K562 (cell line): ENCODE results near the gene MAD1L1. TPM values are rescaled to one million over a fixed set of nuclear protein-coding genes. Genes with fewer than 3 reads are reported as not detected.

Experiments
- ARHGAP35 ChIP-seq: fragments of 450-650 bp; IDR thresholded peaks from 2 replicates; pipeline ENCODE4 v1.6.1; 2018; ENCODE audit not compliant: partially characterized antibody
- CEBPG ChIP-seq, 3 experiments: fragments of 200-800 bp in 1 of 3; sonication (Bioruptor generic) in 1 of 3; sonication (generic) in 1 of 3; formaldehyde crosslinking in 1 of 3; IDR thresholded peaks in 2 of 3; conservative IDR thresholded peaks in 1 of 3; 2 replicates each; pipeline versions ENCODE4 v1.6.1 to v1.8.0; 2016 to 2022; ENCODE audit warnings: missing compliant biosample characterization in 2 of 3, missing genetic modification characterization in 2 of 3, mild to moderate bottlenecking in 1 of 3, missing genetic modification reagents in 1 of 3
- E2F5 ChIP-seq: sonication (generic); formaldehyde crosslinking; IDR thresholded peaks from 2 replicates; pipeline ENCODE4 v1.8.0; 2022; ENCODE audit warnings: mild to moderate bottlenecking, missing genetic modification reagents
- ELF1 ChIP-seq: fragments of 200-800 bp; sonication (Bioruptor generic); IDR thresholded peaks from 2 replicates; pipeline ENCODE4 v1.6.1; 2016; ENCODE audit warnings: missing genetic modification characterization, missing compliant biosample characterization
- GTF3C2 ChIP-seq: IDR thresholded peaks from 3 replicates; pipeline ENCODE4 v1.6.1; 2011; ENCODE audit warnings: borderline replicate concordance, mild to moderate bottlenecking, moderate library complexity; ENCODE audit not compliant: insufficient read length; ENCODE audit errors: extremely low read depth
- HMG20B ChIP-seq: fragments of 250-450 bp; sonication (Bioruptor Pico); IDR thresholded peaks from 2 replicates; pipeline ENCODE4 v1.5.0; 2021; ENCODE audit warnings: mild to moderate bottlenecking
- JUNB ChIP-seq: fragments of 450-650 bp; formaldehyde crosslinking; conservative IDR thresholded peaks from 2 replicates; pipeline ENCODE4 v1.4.0; 2020; ENCODE audit warnings: mild to moderate bottlenecking
- KLF16 ChIP-seq: IDR thresholded peaks from 2 replicates; pipeline ENCODE4 v1.6.1; 2016; ENCODE audit warnings: antibody characterized with exemption
- LEF1 ChIP-seq: fragments of 450-650 bp; IDR thresholded peaks from 2 replicates; pipeline ENCODE4 v1.6.1; 2016; ENCODE audit warnings: mild to moderate bottlenecking
- MYC ChIP-seq, 2 experiments: fragments of 250-450 bp in 1 of 2; sonication (Bioruptor Pico) in 1 of 2; IDR thresholded peaks; 2 replicates each; pipeline versions ENCODE4 v1.5.1 to v1.6.1; 2012 to 2021; ENCODE audit warnings: low read depth in 2 of 2, borderline replicate concordance in 1 of 2, improper control_type of control experiment in 1 of 2, low read length in 1 of 2, mild to moderate bottlenecking in 1 of 2, moderate library complexity in 1 of 2
- POLR3A ChIP-seq: IDR thresholded peaks from 2 replicates; pipeline ENCODE4 v1.6.1; 2011; ENCODE audit warnings: borderline replicate concordance, mild to moderate bottlenecking, moderate library complexity; ENCODE audit not compliant: insufficient read length, insufficient read depth; ENCODE audit errors: extremely low read depth
- SETDB1 ChIP-seq: IDR thresholded peaks from one replicate; pipeline ENCODE4 v1.6.1; 2012; ENCODE audit warnings: low read length, control low read depth, inconsistent platforms
- ZNF146 ChIP-seq: IDR thresholded peaks from one replicate; pipeline ENCODE4 v1.6.1; 2018; ENCODE audit warnings: missing compliant biosample characterization; ENCODE audit not compliant: unreplicated experiment
- ZNF408 ChIP-seq: fragments of 250-450 bp; sonication (Bioruptor Pico); IDR thresholded peaks from 2 replicates; pipeline ENCODE4 v1.4.0; 2020; ENCODE audit warnings: low read depth, mild to moderate bottlenecking, moderate library complexity
- ZNF583 ChIP-seq: fragments of 250-450 bp; sonication (Bioruptor Pico); IDR thresholded peaks from 2 replicates; pipeline ENCODE4 v1.4.0; 2020
- polyA plus RNA-seq, 8 experiments: library from polyadenylated mRNA; depleted of rRNA in 4 of 8; stranded (reverse) in 5 of 8; unstranded in 3 of 8; fragments of >200 nt; fragmentation: Nextera tagmentation in 2 of 8; fragmentation: Illumina TruSeq in 1 of 8; extraction: Ambion mirVana in 2 of 8; extraction: Trizol in 1 of 8; gene quantifications; 2 replicates each; pipeline versions ENCODE4 v1.2.1 to v1.2.3, GENCODE V29; 2011 to 2014; ENCODE audit warnings: inconsistent platforms in 1 of 8, missing spikeins in 1 of 8
- total RNA-seq, 7 experiments: library from RNA; depleted of rRNA in 6 of 7; stranded (reverse); fragments of >200 nt in 6 of 7; fragmentation: Illumina TruSeq in 2 of 7; extraction: Trizol in 2 of 7; gene quantifications; 2 replicates each; pipeline versions ENCODE4 v1.2.1 to v1.2.3, GENCODE V29; 2011 to 2021; ENCODE audit warnings: low replicate concordance in 1 of 7
- TF ChIP-seq, protein P1 (sequence below): sonication (generic); formaldehyde crosslinking; IDR thresholded peaks from 2 replicates; pipeline ENCODE4 v1.5.0; 2020; ENCODE audit warnings: missing genetic modification reagents
- TF ChIP-seq, protein P2 (sequence below): fragments of 450-650 bp; IDR thresholded peaks from one replicate; pipeline ENCODE4 v1.6.1; 2018; ENCODE audit warnings: mild to moderate bottlenecking, moderate library complexity; ENCODE audit not compliant: partially characterized antibody
- TF ChIP-seq, protein P3 (sequence below), 2 experiments: IDR thresholded peaks; 2 replicates each; pipeline ENCODE4 v1.6.1; 2011; ENCODE audit warnings: borderline replicate concordance in 1 of 2, control low read depth in 1 of 2, low read depth in 1 of 2, low read length in 1 of 2, mild to moderate bottlenecking in 1 of 2, mixed read lengths in 1 of 2, moderate library complexity in 1 of 2; ENCODE audit not compliant: insufficient read depth in 1 of 2, insufficient read length in 1 of 2, poor library complexity in 1 of 2, severe bottlenecking in 1 of 2; ENCODE audit errors: extremely low read depth in 1 of 2

MAD1L1 gene
- total and polyA plus RNA-seq, 9 of the 15 experiments (the other 6 are each of a cell fraction or from before 2014, with no cell fraction given): 1.7 to 89.7 (median 18.0) TPM

- no peak for TF ChIP-seq GTF3C2
- no peak for TF ChIP-seq JUNB (CRISPR knock-in tag)
- TF ChIP-seq HMG20B (CRISPR knock-in tag): no peak
- TF ChIP-seq LEF1: no peak
- TF ChIP-seq MYC (IDR thresholded peaks at IDR 0.05; ENCODE audit: low read depth, low read length): peak; percentile 93
- TF ChIP-seq MYC (CRISPR knock-in tag; IDR thresholded peaks at IDR 0.05; ENCODE audit: borderline replicate concordance, low read depth): no peak
- TF ChIP-seq SETDB1: no peak
- TF ChIP-seq ARHGAP35: no peak
- TF ChIP-seq, protein P1, sequence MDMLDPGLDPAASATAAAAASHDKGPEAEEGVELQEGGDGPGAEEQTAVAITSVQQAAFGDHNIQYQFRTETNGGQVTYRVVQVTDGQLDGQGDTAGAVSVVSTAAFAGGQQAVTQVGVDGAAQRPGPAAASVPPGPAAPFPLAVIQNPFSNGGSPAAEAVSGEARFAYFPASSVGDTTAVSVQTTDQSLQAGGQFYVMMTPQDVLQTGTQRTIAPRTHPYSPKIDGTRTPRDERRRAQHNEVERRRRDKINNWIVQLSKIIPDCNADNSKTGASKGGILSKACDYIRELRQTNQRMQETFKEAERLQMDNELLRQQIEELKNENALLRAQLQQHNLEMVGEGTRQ (CRISPR knock-in tag): no peak
- TF ChIP-seq CEBPG (CRISPR knock-in tag; IDR thresholded peaks at IDR 0.05): no peak
- no peak for TF ChIP-seq CEBPG (tag; conservative IDR thresholded peaks at IDR 0.05 in 1 of 2, IDR thresholded peaks at IDR 0.05 in 1 of 2)
- TF ChIP-seq ELF1: peak; percentile 89
- TF ChIP-seq ZNF583: no peak
- TF ChIP-seq ZNF146: no peak
- TF ChIP-seq KLF16: no peak
- no peak for TF ChIP-seq ZNF408 (CRISPR knock-in tag)
- TF ChIP-seq, protein P2, sequence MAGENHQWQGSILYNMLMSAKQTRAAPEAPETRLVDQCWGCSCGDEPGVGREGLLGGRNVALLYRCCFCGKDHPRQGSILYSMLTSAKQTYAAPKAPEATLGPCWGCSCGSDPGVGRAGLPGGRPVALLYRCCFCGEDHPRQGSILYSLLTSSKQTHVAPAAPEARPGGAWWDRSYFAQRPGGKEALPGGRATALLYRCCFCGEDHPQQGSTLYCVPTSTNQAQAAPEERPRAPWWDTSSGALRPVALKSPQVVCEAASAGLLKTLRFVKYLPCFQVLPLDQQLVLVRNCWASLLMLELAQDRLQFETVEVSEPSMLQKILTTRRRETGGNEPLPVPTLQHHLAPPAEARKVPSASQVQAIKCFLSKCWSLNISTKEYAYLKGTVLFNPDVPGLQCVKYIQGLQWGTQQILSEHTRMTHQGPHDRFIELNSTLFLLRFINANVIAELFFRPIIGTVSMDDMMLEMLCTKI: no peak
- TF ChIP-seq E2F5 (CRISPR knock-in tag): no peak
- TF ChIP-seq POLR3A: no peak
- TF ChIP-seq, protein P3, sequence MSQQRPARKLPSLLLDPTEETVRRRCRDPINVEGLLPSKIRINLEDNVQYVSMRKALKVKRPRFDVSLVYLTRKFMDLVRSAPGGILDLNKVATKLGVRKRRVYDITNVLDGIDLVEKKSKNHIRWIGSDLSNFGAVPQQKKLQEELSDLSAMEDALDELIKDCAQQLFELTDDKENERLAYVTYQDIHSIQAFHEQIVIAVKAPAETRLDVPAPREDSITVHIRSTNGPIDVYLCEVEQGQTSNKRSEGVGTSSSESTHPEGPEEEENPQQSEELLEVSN (IDR thresholded peaks at IDR 0.05; ENCODE audit: borderline replicate concordance in 1 of 2, extremely low read depth in 1 of 2, insufficient read depth in 1 of 2, insufficient read length in 1 of 2, low read depth in 1 of 2, low read length in 1 of 2, poor library complexity in 1 of 2, severe bottlenecking in 1 of 2): peak; percentile 59 to 89
Observed at GRCh38 chr7:2241580-2242540, 9.1 kb upstream of the MAD1L1 start, which contains the start of the genes MRM2 and NUDT1 (continued).
